Mammary epithelial cell (primary cell): ENCODE measurements around the gene PIGS.

Experiments used
- EZH2 ChIP-seq: IDR thresholded peaks from 2 replicates; pipeline ENCODE4 v1.6.1; 2012; ENCODE audit warnings: low read length, inconsistent platforms, borderline replicate concordance
- TF ChIP-seq, protein P1 (sequence below), 2 donors: IDR thresholded peaks in 1 of 2; conservative IDR thresholded peaks in 1 of 2; 2 replicates each; pipeline ENCODE4 v1.5.1; 2011 to 2012; ENCODE audit warnings: inconsistent platforms in 2 of 2, low read length in 2 of 2, mild to moderate bottlenecking in 2 of 2, control low read depth in 1 of 2, low read depth in 1 of 2; ENCODE audit not compliant: insufficient read depth in 1 of 2; ENCODE audit errors: extremely low read depth in 1 of 2

DNA sequence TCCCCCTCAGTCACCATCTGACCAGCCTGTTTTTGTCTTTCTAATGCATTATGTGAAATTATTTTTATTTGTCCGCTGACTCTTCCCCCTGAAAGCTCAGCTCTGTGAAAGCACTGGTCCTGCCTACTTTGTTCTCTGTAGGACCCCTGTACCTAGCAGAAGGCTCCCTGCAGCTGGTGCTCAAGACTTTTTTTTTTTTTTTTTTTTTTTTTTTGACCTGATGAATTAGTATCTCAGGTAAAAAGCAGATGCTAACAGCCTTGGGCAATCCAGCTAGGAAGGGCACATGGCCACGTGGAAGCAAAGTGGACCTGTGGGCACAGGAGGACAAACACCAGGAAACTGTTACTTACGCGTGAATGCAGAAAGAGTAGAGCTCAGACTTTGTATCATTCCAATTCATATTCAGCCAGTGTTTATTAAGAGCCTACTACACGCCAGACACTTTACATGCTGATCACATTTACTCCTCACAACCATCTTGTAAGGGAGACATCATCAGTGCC lies 18.3 kb downstream of the PIGS start:
- no peak for TF ChIP-seq EZH2
- TF ChIP-seq, protein P1, sequence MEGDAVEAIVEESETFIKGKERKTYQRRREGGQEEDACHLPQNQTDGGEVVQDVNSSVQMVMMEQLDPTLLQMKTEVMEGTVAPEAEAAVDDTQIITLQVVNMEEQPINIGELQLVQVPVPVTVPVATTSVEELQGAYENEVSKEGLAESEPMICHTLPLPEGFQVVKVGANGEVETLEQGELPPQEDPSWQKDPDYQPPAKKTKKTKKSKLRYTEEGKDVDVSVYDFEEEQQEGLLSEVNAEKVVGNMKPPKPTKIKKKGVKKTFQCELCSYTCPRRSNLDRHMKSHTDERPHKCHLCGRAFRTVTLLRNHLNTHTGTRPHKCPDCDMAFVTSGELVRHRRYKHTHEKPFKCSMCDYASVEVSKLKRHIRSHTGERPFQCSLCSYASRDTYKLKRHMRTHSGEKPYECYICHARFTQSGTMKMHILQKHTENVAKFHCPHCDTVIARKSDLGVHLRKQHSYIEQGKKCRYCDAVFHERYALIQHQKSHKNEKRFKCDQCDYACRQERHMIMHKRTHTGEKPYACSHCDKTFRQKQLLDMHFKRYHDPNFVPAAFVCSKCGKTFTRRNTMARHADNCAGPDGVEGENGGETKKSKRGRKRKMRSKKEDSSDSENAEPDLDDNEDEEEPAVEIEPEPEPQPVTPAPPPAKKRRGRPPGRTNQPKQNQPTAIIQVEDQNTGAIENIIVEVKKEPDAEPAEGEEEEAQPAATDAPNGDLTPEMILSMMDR (conservative IDR thresholded peaks at IDR 0.05 in 1 of 2, IDR thresholded peaks at IDR 0.05 in 1 of 2; ENCODE audit: extremely low read depth in 1 of 2, insufficient read depth in 1 of 2, low read depth in 1 of 2, low read length in 2 of 2): no peak
